Activated CD4-positive, alpha-beta memory T cell treated with anti-CD3 and anti-CD28 coated beads for 36 hours (primary cell): Measurements from ENCODE around the gene TTYH1. TPM values are rescaled to one million over a fixed set of nuclear protein-coding genes. Genes with fewer than 3 reads are reported as not detected.

Experiments used
- CTCF ChIA-PET: fragments of 350-600 bp; sonication (Branson Sonifier 250); formaldehyde crosslinking; loops from one replicate; lab custom pipeline; 2021; ENCODE audit warnings: antibody characterized with exemption, inconsistent platforms; lab: Charles Lee
- POLR2A ChIA-PET: fragments of 350-600 bp; sonication (Branson Sonifier 250); formaldehyde crosslinking; loops from one replicate; lab custom pipeline; 2021; ENCODE audit warnings: antibody characterized with exemption; lab: Charles Lee
- DNase-seq: peaks from one replicate; pipeline ENCODE4 v3.0.0-alpha.2; 2020
- H3K27ac Mint-ChIP-seq: one replicate; pipeline ENCODE4 v1.8.0; 2021; ENCODE audit warnings: mixed read lengths
- H3K27me3 Mint-ChIP-seq: one replicate; pipeline ENCODE4 v1.8.0; 2021; ENCODE audit warnings: mixed read lengths
- H3K36me3 Mint-ChIP-seq: one replicate; pipeline ENCODE4 v1.8.0; 2021; ENCODE audit warnings: mixed read lengths
- H3K4me1 Mint-ChIP-seq: one replicate; pipeline ENCODE4 v1.8.0; 2021; ENCODE audit warnings: low read depth, mixed read lengths
- H3K4me3 Mint-ChIP-seq: one replicate; pipeline ENCODE4 v1.8.0; 2021; ENCODE audit warnings: mild to moderate bottlenecking, mixed read lengths
- H3K9me3 Mint-ChIP-seq: one replicate; pipeline ENCODE4 v1.8.0; 2021; ENCODE audit warnings: mixed read lengths
- intact Hi-C: fragments of 100-400 bp; cut with micrococcal nuclease; formaldehyde crosslinking; loops from one replicate; pipeline ENCODE4 v1.15.1; 2023
- total RNA-seq, 2 experiments: library from RNA; stranded (reverse); gene quantifications; one replicate each; pipeline ENCODE4 v1.2.3, GENCODE V29; 2021

The TTYH1 gene
- total RNA-seq, 2 experiments from 2014 or later, result not detected

- CTCF ChIA-PET, result interaction anchor here (2.1 kb wide), 1 partner anchor 13 kb away, joined by 9 read pairs; the partner anchor contains the start of gene LENG9
- DNase-seq, result no peak
- intact Hi-C loops, result loop anchor here (1.0 to 10.0 kb wide), 4 partner anchors 14 to 1205 kb away; partner anchors contain the start of genes LENG1, LENG9, PRPF31 and TFPT
Observed at GRCh38 chr19:54449701-54450069, 34.4 kb downstream of the TTYH1 start.

DNA sequence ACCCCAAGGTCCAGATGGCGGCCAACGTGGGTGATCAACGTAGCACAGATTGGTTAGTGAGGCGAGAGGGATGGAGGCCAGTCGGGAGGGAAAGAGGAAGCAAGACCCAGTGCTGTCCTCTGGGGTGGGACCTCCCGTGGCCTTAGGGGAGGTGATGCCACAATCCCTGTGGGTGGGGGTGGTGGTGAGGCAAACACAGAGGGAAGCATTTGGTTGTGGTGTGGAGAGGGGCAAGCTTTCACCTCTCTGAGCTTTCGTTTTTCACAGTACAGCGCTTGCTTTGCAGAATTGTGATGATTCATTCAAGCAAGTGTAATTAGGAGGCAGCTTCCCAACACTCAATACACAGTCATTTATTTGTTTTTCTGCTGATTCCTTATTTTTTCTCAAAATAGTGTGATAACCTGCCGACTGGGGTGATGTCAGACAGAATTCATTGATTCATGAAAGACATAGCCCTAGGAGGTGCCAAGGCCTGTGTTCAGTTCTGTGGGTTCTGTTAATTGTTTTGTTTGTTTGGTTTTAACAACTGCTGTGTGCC lies 36.1 kb downstream of the TTYH1 start:
- Mint-ChIP-seq H3K4me1 (peaks cover 39% of the 10 kb centered on the region), H3K27me3 (peaks cover 2% of the 10 kb centered on the region), H3K4me3 (peak overlapping the region; percentile 99), H3K27ac (peak overlapping the region; percentile 90), H3K9me3 (no peaks in the 10 kb centered on the region), H3K36me3 (peaks cover 63% of the 10 kb centered on the region)
- CTCF ChIA-PET, result interaction anchor here (1.5 to 2.1 kb wide), 2 partner anchors 11 to 12 kb away, joined by 4 to 9 read pairs; partner anchors contain the start of gene LENG9
- POLR2A ChIA-PET, result interaction anchor here (1.1 to 4.0 kb wide), 3 partner anchors 11 to 315 kb away, joined by 3 to 31 read pairs (median 4); partner anchors contain the start of gene LENG9
- intact Hi-C loops, result no loop called here
- DNase-seq, result peak; percentile 37

More at GRCh38 chr19:54449701-54450069, 34.4 kb downstream of the TTYH1 start:
- Mint-ChIP-seq H3K4me1 (peaks cover 43% of the 10 kb centered on the region), H3K4me3 (peak overlapping the region; percentile 99), H3K27me3 (peaks cover 2% of the 10 kb centered on the region), H3K27ac (peak overlapping the region; percentile 90), H3K9me3 (no peaks in the 10 kb centered on the region), H3K36me3 (peaks cover 56% of the 10 kb centered on the region)
- POLR2A ChIA-PET, result interaction anchor here (4.0 kb wide), 1 partner anchor 14 kb away, joined by 31 read pairs; the partner anchor contains the start of gene LENG9

- H3K9me3 Mint-ChIP-seq, result no peaks in the 10 kb centered on the region
- ChIA-PET CTCF (no interaction called here), POLR2A (no interaction called here)
- peaks cover 65% of the 10 kb centered on the region for H3K36me3 Mint-ChIP-seq
- H3K4me1 Mint-ChIP-seq, result peaks cover 35% of the 10 kb centered on the region
- peak overlapping the region; percentile 32 for H3K4me3 Mint-ChIP-seq
- DNase-seq, result no peak
- H3K27ac Mint-ChIP-seq, result peak overlapping the region; percentile 90
- H3K27me3 Mint-ChIP-seq, result peaks cover 2% of the 10 kb centered on the region
- intact Hi-C loops, result no loop called here
Observed at GRCh38 chr19:54451997-54452396, 36.7 kb downstream of the TTYH1 start.

DNA sequence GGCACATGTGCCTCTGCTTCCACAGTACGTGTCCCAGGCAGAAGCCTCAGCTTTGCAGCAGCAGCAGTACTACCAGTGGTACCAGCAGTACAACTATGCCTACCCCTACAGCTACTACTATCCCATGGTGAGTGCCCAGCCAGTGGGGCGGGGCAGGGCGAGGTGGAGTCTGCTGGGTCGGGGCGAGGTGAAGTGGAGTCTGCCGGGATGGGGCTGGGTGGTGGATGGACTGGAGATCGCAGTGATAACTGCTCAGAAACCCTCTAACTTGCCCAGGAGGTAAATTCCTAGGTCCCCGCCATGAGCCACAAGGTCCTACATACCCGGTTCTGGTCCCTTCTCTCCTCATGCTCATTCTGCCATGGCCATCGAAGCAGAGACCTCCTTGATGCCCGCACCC lies 37.4 kb downstream of the TTYH1 start:
- Mint-ChIP-seq H3K27ac (no peak overlapping the region), H3K36me3 (peaks cover 67% of the 10 kb centered on the region), H3K9me3 (no peaks in the 10 kb centered on the region), H3K27me3 (peaks cover 2% of the 10 kb centered on the region), H3K4me1 (peaks cover 29% of the 10 kb centered on the region), H3K4me3 (no peak overlapping the region)
- DNase-seq, result no peak
- intact Hi-C loops, result no loop called here
- CTCF ChIA-PET, result no interaction called here
- POLR2A ChIA-PET, result no interaction called here

GRCh38 chr19:54453921-54454780 lies 38.9 kb downstream of the TTYH1 start:
- ChIA-PET CTCF (no interaction called here), POLR2A (interaction anchor here (1.1 to 2.2 kb wide), 2 partner anchors 8 to 10 kb away, joined by 4 to 9 read pairs; partner anchors contain the start of gene LENG9)
- no peak for DNase-seq
- intact Hi-C loops, result no loop called here
- Mint-ChIP-seq H3K4me1 (peaks cover 30% of the 10 kb centered on the region), H3K27me3 (no peaks in the 10 kb centered on the region), H3K4me3 (no peak overlapping the region), H3K36me3 (peaks cover 77% of the 10 kb centered on the region), H3K9me3 (no peaks in the 10 kb centered on the region), H3K27ac (no peak overlapping the region)

GRCh38 chr19:54454781-54455675 lies 39.8 kb downstream of the TTYH1 start:
- H3K36me3 Mint-ChIP-seq, result peaks cover 76% of the 10 kb centered on the region
- H3K4me3 Mint-ChIP-seq, result no peak overlapping the region
- peaks cover 36% of the 10 kb centered on the region for H3K4me1 Mint-ChIP-seq
- ChIA-PET POLR2A (interaction anchor here (2.2 kb wide), 1 partner anchor 9 kb away, joined by 9 read pairs; the partner anchor contains the start of gene LENG9), CTCF (no interaction called here)
- no peaks in the 10 kb centered on the region for H3K9me3 Mint-ChIP-seq
- intact Hi-C loops, result no loop called here
- no peak overlapping the region for H3K27ac Mint-ChIP-seq
- H3K27me3 Mint-ChIP-seq, result no peaks in the 10 kb centered on the region
- DNase-seq, result no peak

- Mint-ChIP-seq H3K27ac (no peak overlapping the region), H3K9me3 (no peaks in the 10 kb centered on the region), H3K36me3 (peaks cover 70% of the 10 kb centered on the region), H3K27me3 (no peaks in the 10 kb centered on the region), H3K4me3 (no peak overlapping the region), H3K4me1 (peaks cover 29% of the 10 kb centered on the region)
- DNase-seq, result no peak
- CTCF ChIA-PET, result no interaction called here
- POLR2A ChIA-PET, result interaction anchor here (2.2 kb wide), 1 partner anchor 8 kb away, joined by 9 read pairs; the partner anchor contains the start of gene LENG9
- intact Hi-C loops, result no loop called here
Observed at GRCh38 chr19:54455786-54456422, 40.6 kb downstream of the TTYH1 start.

DNA sequence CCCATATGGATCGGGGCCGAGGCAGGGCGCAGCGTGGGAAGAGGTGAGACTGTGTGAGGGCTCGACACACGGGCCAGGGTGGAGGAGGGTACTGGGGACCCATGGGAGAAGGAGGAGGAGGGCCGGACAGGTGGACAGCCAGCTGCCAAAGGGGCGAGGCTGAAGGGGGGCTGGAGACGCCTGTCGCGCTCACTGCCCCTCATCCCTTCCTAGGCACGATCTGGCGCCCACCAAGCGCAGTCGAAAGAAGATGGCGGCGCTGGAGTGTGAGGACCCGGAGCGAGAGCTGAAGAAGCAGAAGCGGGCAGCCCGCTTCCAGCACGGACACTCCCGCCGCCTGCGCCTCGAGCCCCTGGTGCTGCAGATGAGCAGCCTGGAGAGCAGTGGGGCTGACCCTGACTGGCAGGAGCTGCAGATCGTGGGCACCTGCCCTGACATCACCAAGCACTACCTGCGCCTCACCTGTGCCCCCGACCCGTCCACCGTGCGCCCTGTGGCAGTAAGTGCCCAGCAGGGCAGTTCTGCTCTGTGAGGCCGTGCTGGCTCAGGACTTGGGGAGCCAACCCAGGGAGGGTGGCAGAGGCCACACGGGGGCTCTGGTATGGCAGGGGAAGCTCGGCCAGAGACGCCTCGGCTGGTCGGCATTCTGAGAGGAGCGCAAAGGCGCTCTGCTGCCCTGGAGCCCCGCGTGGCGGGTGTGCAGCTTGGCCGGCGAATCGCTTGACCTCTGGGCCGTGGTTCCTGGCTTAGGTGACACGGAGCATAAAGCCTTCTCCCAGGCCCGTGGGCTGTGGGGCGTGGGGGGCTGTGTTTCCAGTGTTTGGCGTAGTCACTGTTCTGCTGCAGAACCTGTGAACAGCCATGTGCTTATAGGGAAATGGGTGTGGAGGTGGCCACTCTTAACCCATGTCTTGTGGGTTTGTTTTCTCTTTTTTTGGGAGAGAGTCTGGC lies 41.4 kb downstream of the TTYH1 start:
- Mint-ChIP-seq H3K27ac (no peak overlapping the region), H3K36me3 (peaks cover 66% of the 10 kb centered on the region), H3K4me1 (peaks cover 27% of the 10 kb centered on the region), H3K9me3 (no peaks in the 10 kb centered on the region), H3K4me3 (no peak overlapping the region), H3K27me3 (no peaks in the 10 kb centered on the region)
- DNase-seq, result no peak
- CTCF ChIA-PET, result no interaction called here
- POLR2A ChIA-PET, result no interaction called here
- intact Hi-C loops, result no loop called here

DNA sequence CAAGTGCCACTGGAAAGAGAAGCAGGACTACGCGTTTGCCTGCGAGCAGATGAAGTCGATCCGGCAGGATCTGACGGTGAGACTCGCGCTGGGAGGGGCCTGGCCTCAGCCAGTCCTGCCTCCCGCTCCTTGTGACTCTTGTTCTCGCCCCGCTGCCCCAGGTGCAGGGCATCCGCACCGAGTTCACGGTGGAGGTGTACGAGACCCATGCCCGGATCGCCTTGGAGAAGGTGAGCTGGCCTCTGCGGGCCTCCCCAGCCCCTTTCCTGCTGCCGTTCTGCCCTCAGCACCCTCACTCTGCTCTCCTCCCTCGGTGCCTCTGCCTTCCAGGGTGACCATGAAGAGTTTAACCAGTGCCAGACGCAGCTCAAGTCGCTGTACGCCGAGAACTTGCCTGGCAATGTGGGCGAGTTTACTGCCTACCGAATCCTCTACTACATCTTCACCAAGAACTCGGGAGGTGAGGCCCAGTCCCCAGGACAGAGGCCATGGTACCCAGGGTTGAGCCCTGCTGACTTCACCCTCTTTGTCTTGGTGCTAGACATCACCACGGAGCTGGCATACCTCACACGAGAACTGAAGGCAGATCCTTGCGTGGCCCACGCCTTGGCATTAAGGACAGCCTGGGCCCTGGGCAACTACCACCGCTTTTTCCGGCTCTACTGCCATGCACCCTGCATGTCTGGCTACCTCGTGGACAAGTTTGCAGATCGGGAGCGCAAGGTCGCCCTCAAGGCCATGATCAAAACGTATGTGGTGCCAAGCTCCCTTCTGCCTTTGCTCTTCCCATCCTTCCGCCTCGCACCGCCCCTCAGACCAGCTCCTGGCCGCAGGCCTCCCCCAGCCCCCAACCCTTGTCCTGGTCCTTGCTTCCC lies 42.7 kb downstream of the TTYH1 start:
- no peaks in the 10 kb centered on the region for H3K9me3 Mint-ChIP-seq
- intact Hi-C loops, result no loop called here
- no peak for DNase-seq
- H3K4me3 Mint-ChIP-seq, result no peak overlapping the region
- peaks cover 29% of the 10 kb centered on the region for H3K4me1 Mint-ChIP-seq
- H3K36me3 Mint-ChIP-seq, result peaks cover 59% of the 10 kb centered on the region
- no peak overlapping the region for H3K27ac Mint-ChIP-seq
- ChIA-PET POLR2A (interaction anchor here (1.0 kb wide), 1 partner anchor 9 kb away, joined by 5 read pairs; the partner anchor contains the start of gene LENG8), CTCF (no interaction called here)
- H3K27me3 Mint-ChIP-seq, result no peaks in the 10 kb centered on the region
